ENCODE results near the gene SENP8.

The SENP8 gene

GRCh38 chr15:72113347-72114031, 4.7 kb upstream of the SENP8 start:
- DNase-seq (ENCODE audit: low read depth in 2 of 2) = no peak

- DNase-seq (ENCODE audit: low read depth in 2 of 2) = peak; percentile 5 to 10
These were observed 1.3 kb upstream of the SENP8 start for GRCh38 chr15:72116731-72117485.

- peak in 1 of 2 donors; percentile 64 for DNase-seq (ENCODE audit: low read depth in 2 of 2)
These were observed 652 bp upstream of the SENP8 start for GRCh38 chr15:72117486-72118016.

- DNase-seq (ENCODE audit: low read depth in 2 of 2) = no peak
These were observed 6.0 kb downstream of the SENP8 start for GRCh38 chr15:72124218-72124617.

- no peak for DNase-seq (ENCODE audit: low read depth in 2 of 2)
These were observed 9.6 kb downstream of the SENP8 start for GRCh38 chr15:72127724-72128322.

GRCh38 chr15:72128359-72128758, 10.2 kb downstream of the SENP8 start:
- no peak for DNase-seq (ENCODE audit: low read depth in 2 of 2)

- DNase-seq (ENCODE audit: low read depth in 2 of 2) = no peak
These were observed 12.1 kb downstream of the SENP8 start for GRCh38 chr15:72130272-72130671.

- DNase-seq (ENCODE audit: low read depth in 2 of 2) = no peak
These were observed 13.7 kb downstream of the SENP8 start for GRCh38 chr15:72131922-72132321.

- DNase-seq (ENCODE audit: low read depth in 2 of 2) = no peak
These were observed 15.0 kb downstream of the SENP8 start for GRCh38 chr15:72133211-72133610.

- DNase-seq (ENCODE audit: low read depth in 2 of 2) = no peak
These were observed 17.5 kb downstream of the SENP8 start for GRCh38 chr15:72135719-72136118.

GRCh38 chr15:72136170-72137051, 18.2 kb downstream of the SENP8 start:
- no peak for DNase-seq (ENCODE audit: low read depth in 2 of 2)

GRCh38 chr15:72139667-72140066, 21.5 kb downstream of the SENP8 start:
- no peak for DNase-seq (ENCODE audit: low read depth in 2 of 2)

- no peak for DNase-seq (ENCODE audit: low read depth in 2 of 2)
These were observed 21.9 kb downstream of the SENP8 start for GRCh38 chr15:72140088-72140487.

- no peak for DNase-seq (ENCODE audit: low read depth in 2 of 2)
These were observed 23.2 kb downstream of the SENP8 start for GRCh38 chr15:72141171-72142084.

GRCh38 chr15:72146221-72146620, 28.0 kb downstream of the SENP8 start:
- DNase-seq (ENCODE audit: low read depth in 2 of 2) = no peak

- DNase-seq (ENCODE audit: low read depth in 2 of 2) = no peak
These were observed 28.7 kb downstream of the SENP8 start for GRCh38 chr15:72146934-72147333.

GRCh38 chr15:72147418-72147817, 29.2 kb downstream of the SENP8 start:
- no peak for DNase-seq (ENCODE audit: low read depth in 2 of 2)

- no peak for DNase-seq (ENCODE audit: low read depth in 2 of 2)
These were observed 35.2 kb downstream of the SENP8 start for GRCh38 chr15:72153269-72154000.

GRCh38 chr15:72154316-72154715, 36.1 kb downstream of the SENP8 start:
- no peak for DNase-seq (ENCODE audit: low read depth in 2 of 2)
